Glutamatergic neuron (in vitro differentiated cells): ENCODE data around the gene RFX8. TPM values are rescaled to one million over a fixed set of nuclear protein-coding genes. Genes with fewer than 3 reads are reported as not detected.

Experiments
- DNase-seq: peaks from one replicate; pipeline ENCODE4 v3.0.0; 2022
- H3K27ac Mint-ChIP-seq: one replicate; pipeline ENCODE4 v1.8.0; 2020; ENCODE audit warnings: mild to moderate bottlenecking, mixed read lengths, inconsistent platforms; ENCODE audit not compliant: unreplicated experiment
- H3K27me3 Mint-ChIP-seq: one replicate; pipeline ENCODE4 v1.8.0; 2020; ENCODE audit warnings: mild to moderate bottlenecking, moderate library complexity, mixed read lengths, inconsistent platforms; ENCODE audit not compliant: unreplicated experiment
- H3K36me3 Mint-ChIP-seq: one replicate; pipeline ENCODE4 v1.8.0; 2020; ENCODE audit warnings: mild to moderate bottlenecking, mixed read lengths, inconsistent platforms; ENCODE audit not compliant: unreplicated experiment
- H3K4me1 Mint-ChIP-seq: one replicate; pipeline ENCODE4 v1.8.0; 2020; ENCODE audit warnings: mild to moderate bottlenecking, low read depth, mixed read lengths, inconsistent platforms; ENCODE audit not compliant: unreplicated experiment
- H3K4me3 Mint-ChIP-seq: one replicate; pipeline ENCODE4 v1.8.0; 2020; ENCODE audit warnings: mild to moderate bottlenecking, mixed read lengths, inconsistent platforms; ENCODE audit not compliant: unreplicated experiment
- H3K9me3 Mint-ChIP-seq: one replicate; pipeline ENCODE4 v1.8.0; 2020; ENCODE audit warnings: mild to moderate bottlenecking, moderate library complexity, mixed read lengths, inconsistent platforms; ENCODE audit not compliant: unreplicated experiment
- CTCF ChIP-seq: fragments of 200-600 bp; sonication (generic); IDR thresholded peaks from one replicate; pipeline ENCODE4 v1.5.0; 2021; ENCODE audit not compliant: partially characterized antibody, unreplicated experiment
- total RNA-seq: library from RNA; stranded (reverse); fragmentation: NEBNext Ultra II Directional; extraction: Animal tissue kit (Norgen Biotek cat#: 25700); gene quantifications from one replicate; pipeline ENCODE4 v1.2.1, GENCODE V29; 2021; ENCODE audit not compliant: unreplicated experiment

Gene RFX8
- total RNA-seq, 1 donor from 2014 or later = 1.0 TPM

- Mint-ChIP-seq H3K4me3 (no peak overlapping the region), H3K27ac (no peak overlapping the region), H3K9me3 (peaks cover 12% of the 10 kb centered on the region), H3K36me3 (no peaks in the 10 kb centered on the region), H3K4me1 (peaks cover 23% of the 10 kb centered on the region), H3K27me3 (peaks cover 7% of the 10 kb centered on the region)
- TF ChIP-seq CTCF = no peak
- no peak for DNase-seq
Observed at GRCh38 chr2:101402630-101403029, 72.3 kb downstream of the RFX8 start.

- peaks cover 25% of the 10 kb centered on the region for H3K4me1 Mint-ChIP-seq
- H3K36me3 Mint-ChIP-seq = no peaks in the 10 kb centered on the region
- TF ChIP-seq CTCF = peak; percentile 50
- no peak overlapping the region for H3K27ac Mint-ChIP-seq
- H3K4me3 Mint-ChIP-seq = no peak overlapping the region
- peaks cover 10% of the 10 kb centered on the region for H3K9me3 Mint-ChIP-seq
- H3K27me3 Mint-ChIP-seq = peaks cover 7% of the 10 kb centered on the region
- no peak for DNase-seq
Observed at GRCh38 chr2:101401906-101402305, 73.0 kb downstream of the RFX8 start.

GRCh38 chr2:101401326-101401665, 73.6 kb downstream of the RFX8 start:
- DNase-seq = no peak
- Mint-ChIP-seq H3K4me3 (no peak overlapping the region), H3K27ac (no peak overlapping the region), H3K9me3 (peaks cover 10% of the 10 kb centered on the region), H3K4me1 (peaks cover 27% of the 10 kb centered on the region), H3K36me3 (no peaks in the 10 kb centered on the region), H3K27me3 (peaks cover 7% of the 10 kb centered on the region)
- TF ChIP-seq CTCF = no peak

GRCh38 chr2:101400506-101401325, 74.2 kb downstream of the RFX8 start:
- Mint-ChIP-seq H3K36me3 (no peaks in the 10 kb centered on the region), H3K27me3 (peaks cover 7% of the 10 kb centered on the region), H3K4me3 (peak overlapping the region; percentile 20), H3K27ac (no peak overlapping the region), H3K4me1 (peaks cover 33% of the 10 kb centered on the region), H3K9me3 (peaks cover 10% of the 10 kb centered on the region)
- no peak for TF ChIP-seq CTCF
- no peak for DNase-seq

GRCh38 chr2:101400048-101400447, 74.9 kb downstream of the RFX8 start:
- H3K27me3 Mint-ChIP-seq = peaks cover 7% of the 10 kb centered on the region
- no peak for DNase-seq
- TF ChIP-seq CTCF = no peak
- no peak overlapping the region for H3K27ac Mint-ChIP-seq
- H3K9me3 Mint-ChIP-seq = peaks cover 10% of the 10 kb centered on the region
- H3K4me1 Mint-ChIP-seq = peaks cover 34% of the 10 kb centered on the region
- H3K4me3 Mint-ChIP-seq = peak overlapping the region; percentile 20
- H3K36me3 Mint-ChIP-seq = no peaks in the 10 kb centered on the region
